Activated CD4-positive, alpha-beta T cell treated with anti-CD3 and anti-CD28 coated beads, Interleukin-2, amount 50 U/mL, for 1 hour (primary cell): ENCODE data around the gene EIF4E1B.

Source experiments
- DNase-seq: peaks from one replicate; pipeline ENCODE4 v3.0.0-alpha.2; 2020

EIF4E1B gene

DNA sequence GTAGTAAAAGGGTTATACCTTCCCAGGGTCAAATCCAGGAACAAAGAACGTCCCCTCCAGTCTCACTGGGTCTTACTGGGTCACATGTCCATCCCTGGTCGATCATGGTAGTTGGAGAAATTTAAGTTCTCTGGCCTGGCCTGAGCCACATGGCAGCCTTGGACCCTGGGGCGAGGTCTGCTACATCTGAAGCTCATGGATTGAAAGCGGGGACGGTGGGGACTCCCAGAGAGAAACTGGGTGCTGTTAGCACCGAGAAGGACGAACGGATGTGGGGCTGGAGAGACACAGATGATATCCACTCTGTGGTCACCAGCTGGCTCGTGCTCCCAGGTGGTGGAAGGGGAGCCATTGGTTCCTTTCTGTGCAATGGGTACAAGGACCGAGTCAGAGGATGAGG is 63.7 kb downstream of the EIF4E1B start:
- no peak for DNase-seq

DNA sequence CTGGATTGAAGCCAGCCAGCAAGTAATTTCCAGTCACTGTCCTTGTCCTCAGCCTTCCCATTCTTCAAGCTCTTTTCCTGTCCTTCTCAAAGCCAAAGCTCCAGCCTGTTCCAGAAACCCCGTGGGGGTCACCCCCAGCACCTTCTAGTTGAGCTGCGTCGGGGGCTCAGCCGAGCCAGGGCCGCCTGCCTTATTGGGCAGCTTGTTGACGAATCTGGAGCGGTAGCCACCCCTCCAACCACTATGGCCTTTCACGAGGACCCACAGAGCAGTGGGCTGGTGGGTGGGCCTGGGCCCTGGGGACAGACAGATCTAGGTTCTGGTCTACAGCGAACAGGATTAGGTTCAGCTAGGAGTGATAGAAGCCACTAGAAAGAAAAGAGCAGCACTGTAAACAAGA is 64.2 kb downstream of the EIF4E1B start:
- DNase-seq, result no peak

GRCh38 chr5:176695073-176695472 is 64.6 kb downstream of the EIF4E1B start:
- DNase-seq, result no peak
